NCI-H82 treated with DMSO at 0.1 percent for 48 hours (cell line): Measurements from ENCODE around the gene PLCH1.
A peak's percentile ranks its signal among the peaks of the same experiment; 100 is the strongest.

Experiments used
- DNase-seq: peaks from one replicate; lab custom pipeline; 2025; ENCODE audit not compliant: unreplicated experiment; lab: John Stamatoyannopoulos, UW

The PLCH1 gene

GRCh38 chr3:155354658-155355057, 390.2 kb downstream of the PLCH1 start:
- no peak for DNase-seq

- DNase-seq: peak; percentile 26
These were observed 391.9 kb downstream of the PLCH1 start for GRCh38 chr3:155352900-155353490.

GRCh38 chr3:155350571-155350970, 394.3 kb downstream of the PLCH1 start:
- DNase-seq: no peak

GRCh38 chr3:155347901-155348300, 397.0 kb downstream of the PLCH1 start:
- no peak for DNase-seq

GRCh38 chr3:155342344-155342743, 402.5 kb downstream of the PLCH1 start:
- no peak for DNase-seq

- no peak for DNase-seq
These were observed 405.8 kb downstream of the PLCH1 start for GRCh38 chr3:155339052-155339451.

GRCh38 chr3:155335724-155336354, 409.0 kb downstream of the PLCH1 start:
- no peak for DNase-seq

GRCh38 chr3:155334914-155335723, 409.8 kb downstream of the PLCH1 start:
- DNase-seq: no peak

GRCh38 chr3:155334215-155334913, 410.5 kb downstream of the PLCH1 start:
- no peak for DNase-seq

- no peak for DNase-seq
These were observed 412.2 kb downstream of the PLCH1 start for GRCh38 chr3:155332716-155333115.

- DNase-seq: no peak
These were observed 413.8 kb downstream of the PLCH1 start for GRCh38 chr3:155331078-155331477.

DNA sequence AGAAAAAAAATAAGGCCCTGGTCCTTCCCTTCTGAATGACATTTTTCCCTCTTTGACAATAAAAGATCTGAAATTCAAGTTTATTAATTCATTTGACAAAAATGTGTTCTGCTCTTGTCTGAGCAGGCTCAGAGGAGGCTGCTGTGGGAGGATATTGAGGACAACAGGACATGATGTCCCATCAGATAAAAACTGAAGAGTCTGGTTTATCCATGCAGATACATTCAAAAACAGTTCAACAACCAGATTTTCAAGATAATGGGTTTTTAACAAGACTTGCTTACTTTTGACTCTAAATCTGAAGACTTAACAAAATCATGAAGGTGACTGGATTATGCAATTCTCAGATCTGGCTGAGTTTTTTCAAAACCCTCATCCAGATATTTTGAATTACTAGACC, 414.5 kb downstream of the PLCH1 start:
- no peak for DNase-seq

- no peak for DNase-seq
These were observed 415.3 kb downstream of the PLCH1 start for GRCh38 chr3:155329513-155330048.

DNA sequence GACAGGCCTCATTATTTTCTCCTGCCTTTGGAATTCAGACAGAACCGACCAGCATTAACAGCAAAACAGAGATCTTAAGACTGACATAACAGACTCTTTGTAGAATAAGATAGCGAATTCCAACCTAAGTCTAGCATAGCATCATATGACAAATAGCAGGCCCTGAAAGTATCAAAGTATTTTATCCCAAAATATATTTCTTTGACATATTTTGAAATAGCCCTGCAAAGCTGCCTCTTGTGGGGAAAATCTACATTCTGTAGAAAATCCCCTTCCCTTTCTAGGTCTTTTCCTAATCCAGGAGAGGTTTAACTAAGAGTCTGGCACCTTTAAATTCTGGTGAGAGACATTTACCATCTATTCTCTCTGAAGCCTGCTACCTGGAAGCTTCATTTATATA, 417.0 kb downstream of the PLCH1 start:
- no peak for DNase-seq

DNA sequence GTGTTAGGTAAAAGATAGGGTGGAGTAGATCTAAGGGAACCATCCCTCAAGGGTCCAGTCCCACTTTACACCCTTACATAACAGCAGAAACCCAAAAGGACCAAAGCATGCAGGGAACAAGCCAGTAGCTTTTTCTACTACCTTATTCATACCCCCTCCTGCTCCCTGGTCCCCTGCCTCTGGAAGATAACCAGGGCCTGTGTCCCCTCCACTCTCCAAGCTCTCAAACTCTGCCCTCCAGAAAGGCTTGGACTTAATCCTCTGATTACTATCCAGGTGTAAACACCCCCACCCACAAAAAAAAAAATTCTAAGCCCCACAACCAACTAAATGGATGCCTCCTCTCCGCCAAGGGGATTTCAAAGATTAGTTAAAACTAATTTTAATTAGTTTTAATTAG, 417.4 kb downstream of the PLCH1 start:
- DNase-seq: peak; percentile 78

GRCh38 chr3:155326901-155327300, 418.0 kb downstream of the PLCH1 start:
- no peak for DNase-seq

DNA sequence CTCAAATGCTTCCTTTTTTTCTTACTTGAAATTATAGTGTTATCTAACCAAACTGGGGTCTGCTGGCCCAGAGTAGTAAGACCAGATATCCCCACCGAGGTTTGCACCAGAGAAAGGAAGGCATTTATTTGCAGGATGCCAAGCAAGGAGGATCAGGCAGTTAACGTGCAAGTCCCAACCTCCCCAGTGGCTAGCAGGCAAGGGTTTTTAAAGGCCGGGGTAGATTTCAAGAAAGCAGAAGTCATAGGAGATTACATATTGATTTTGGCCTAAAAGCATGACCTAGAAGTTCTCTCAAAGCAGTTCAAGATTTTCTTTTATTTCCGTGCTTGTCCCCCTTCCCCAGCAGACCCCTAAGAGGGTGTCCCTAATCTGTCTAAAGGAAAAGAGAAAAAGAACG, 418.6 kb downstream of the PLCH1 start:
- DNase-seq: no peak
